T-cell (primary cell): ENCODE data around the gene CFAP54. TPM values are rescaled to one million over a fixed set of nuclear protein-coding genes. Genes with fewer than 3 reads are reported as not detected.
A peak's percentile ranks its signal among the peaks of the same experiment; 100 is the strongest.

Experiments
- ATAC-seq, 4 experiments: fragments of 200-7000 bp in 3 of 4; fragments of 150-1000 bp in 1 of 4; cut with Tn5 transposase; replicated peaks in 1 of 4; 1 replicate in 3 of 4; 2 replicates in 1 of 4; pipeline ENCODE4 v1.10.0; 2021; ENCODE audit warnings: moderate library complexity in 3 of 4, mild to moderate bottlenecking in 2 of 4, moderate number of reproducible peaks in 1 of 4
- CTCF ChIA-PET, 2 donors: fragments of 300-600 bp; sonication (Branson Sonifier 250); formaldehyde crosslinking; loops; one replicate each; lab custom pipeline; 2022; ENCODE audit warnings: antibody characterized with exemption in 2 of 2; lab: Charles Lee
- POLR2A ChIA-PET, 2 donors: fragments of 300-600 bp; sonication (Branson Sonifier 250); formaldehyde crosslinking; loops; one replicate each; lab custom pipeline; 2022; ENCODE audit warnings: antibody characterized with exemption in 2 of 2; lab: Charles Lee
- DNase-seq, 35 experiments: peaks; one replicate each; pipeline versions ENCODE4 v3.0.0 to v3.0.0-alpha.2; 2013 to 2023
- H3K27ac ChIP-seq: one replicate; pipeline ENCODE4 v1.5.1; 2013; ENCODE audit warnings: low read length
- H3K27me3 ChIP-seq, 2 experiments: replicated peaks in 1 of 2; 1 replicate in 1 of 2; 2 replicates in 1 of 2; pipeline versions ENCODE4 v1.6.1 to v1.7.0; 2013; ENCODE audit warnings: low read length in 1 of 2, mixed read lengths in 1 of 2; ENCODE audit not compliant: control insufficient read depth in 2 of 2, insufficient read depth in 2 of 2; ENCODE audit errors: extremely low read depth in 1 of 2
- H3K36me3 ChIP-seq, 2 donors: 1 replicate in 1 of 2; 2 replicates in 1 of 2; pipeline versions ENCODE4 v1.6.1 to v1.7.0; 2013; ENCODE audit warnings: low read length in 1 of 2; ENCODE audit not compliant: control insufficient read depth in 2 of 2, insufficient read depth in 1 of 2; ENCODE audit errors: extremely low read depth in 1 of 2
- H3K4me1 ChIP-seq, 2 experiments: 1 replicate in 1 of 2; 2 replicates in 1 of 2; pipeline versions ENCODE4 v1.6.1 to v1.7.0; 2013; ENCODE audit warnings: low read length in 2 of 2, mixed read lengths in 1 of 2; ENCODE audit not compliant: insufficient read depth in 2 of 2, control insufficient read depth in 1 of 2; ENCODE audit errors: extremely low read depth in 1 of 2
- H3K4me3 ChIP-seq, 2 donors: 1 replicate in 1 of 2; 2 replicates in 1 of 2; pipeline versions ENCODE4 v1.5.1 to v1.7.0; 2013; ENCODE audit warnings: mild to moderate bottlenecking in 2 of 2, low read length in 1 of 2, moderate library complexity in 1 of 2; ENCODE audit not compliant: control insufficient read depth in 1 of 2; ENCODE audit errors: extremely low read depth in 1 of 2
- H3K9me3 ChIP-seq: 2 replicates; pipeline ENCODE4 v1.7.0; 2013
- H3K27ac Mint-ChIP-seq, 2 donors: one replicate each; pipeline ENCODE4 v1.8.0; 2020 to 2021; ENCODE audit warnings: mild to moderate bottlenecking in 2 of 2, mixed read lengths in 2 of 2
- H3K27me3 Mint-ChIP-seq, 2 donors: one replicate each; pipeline ENCODE4 v1.8.0; 2021 to 2022; ENCODE audit warnings: mixed read lengths in 2 of 2
- H3K36me3 Mint-ChIP-seq: one replicate; pipeline ENCODE4 v1.8.0; 2021; ENCODE audit warnings: mixed read lengths
- H3K4me1 Mint-ChIP-seq, 3 donors: one replicate each; pipeline ENCODE4 v1.8.0; 2020 to 2022; ENCODE audit warnings: mixed read lengths in 3 of 3, mild to moderate bottlenecking in 1 of 3
- H3K4me3 Mint-ChIP-seq, 3 donors: one replicate each; pipeline ENCODE4 v1.8.0; 2020 to 2022; ENCODE audit warnings: mild to moderate bottlenecking in 3 of 3, mixed read lengths in 3 of 3, moderate library complexity in 3 of 3
- H3K9me3 Mint-ChIP-seq, 3 donors: one replicate each; pipeline ENCODE4 v1.8.0; 2020 to 2022; ENCODE audit warnings: mixed read lengths in 3 of 3
- WGBS: methylation state at CpG from one replicate; pipeline ENCODE4 v1.1.5; 2013; ENCODE audit warnings: missing lambda C conversion rate; ENCODE audit not compliant: insufficient coverage; 5-methylcytosine and 5-hydroxymethylcytosine counted together
- total RNA-seq, 35 experiments: library from RNA in 6 of 35; stranded (reverse) in 6 of 35; fragments of 120-200 nt in 1 of 35; gene quantifications; one replicate each; pipeline versions ENCODE4 v1.2.1 to v1.2.4 and lab custom pipeline; 2013 to 2026

The CFAP54 gene
- total RNA-seq, 5 donors from 2014 or later (not counting 1 experiment from before 2014, with no cell fraction given): 0.47 to 0.95 (median 0.90) TPM

DNA sequence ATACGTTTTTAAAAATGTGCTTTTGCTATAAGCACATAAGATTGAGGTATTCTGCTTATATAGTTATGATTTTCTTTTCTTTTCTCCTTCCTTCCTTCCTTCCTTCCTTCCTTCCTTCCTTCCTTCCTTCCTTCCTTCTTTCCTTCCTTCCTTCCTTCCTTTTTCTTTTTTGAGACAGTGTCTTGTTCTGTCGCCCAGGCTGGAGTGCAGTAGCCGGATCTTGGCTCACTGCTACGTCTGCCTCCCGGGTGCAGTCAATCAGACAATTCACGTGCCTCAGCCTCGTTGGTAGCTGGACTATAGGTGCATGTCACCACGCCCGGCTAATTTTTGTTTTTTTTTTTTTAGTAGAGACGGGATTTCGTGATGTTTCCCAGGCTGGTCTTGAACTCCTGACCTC, 5.8 kb downstream of the CFAP54 start:
- POLR2A ChIA-PET: interaction anchor here (0.6 to 0.9 kb wide), 3 partner anchors 10 to 300 kb away, joined by 3 to 6 read pairs (median 4); no protein-coding TSS in a partner anchor
- no peaks in the 10 kb centered on the region for H3K36me3 ChIP-seq

DNA sequence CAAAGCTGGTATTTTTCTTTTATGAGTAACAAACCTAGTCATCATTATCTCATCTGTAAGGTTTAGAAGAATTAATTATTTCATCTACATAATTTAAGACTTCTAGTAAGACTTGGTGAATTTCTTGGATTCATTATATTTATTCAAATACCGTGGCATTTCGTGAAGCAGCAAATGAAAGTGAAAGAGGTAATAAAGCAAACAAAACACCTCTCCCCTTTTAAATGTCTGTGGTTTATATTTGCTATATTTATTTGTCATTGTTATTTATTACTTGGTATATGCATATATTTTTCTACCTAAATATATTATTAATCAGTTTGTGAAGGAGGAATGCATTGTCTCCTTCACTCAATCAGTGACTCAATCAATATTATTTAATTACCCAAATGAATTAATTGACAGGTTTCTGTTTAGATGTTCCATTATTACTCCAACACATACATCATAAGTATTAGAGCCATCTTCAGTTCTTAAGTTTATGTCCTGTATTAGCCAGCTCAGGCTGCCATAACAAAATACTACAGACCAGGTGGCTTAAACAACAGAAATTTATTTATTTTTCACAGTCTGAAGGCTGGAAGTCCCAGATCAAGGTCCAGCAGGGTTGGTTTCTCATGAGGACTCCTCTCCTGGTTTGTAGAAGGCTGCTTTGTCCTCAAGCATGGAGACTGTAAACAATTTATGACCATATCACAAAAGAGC, 6.6 kb downstream of the CFAP54 start:
- no peaks in the 10 kb centered on the region for H3K9me3 Mint-ChIP-seq
- H3K27ac ChIP-seq: no peak overlapping the region
- no peak for ATAC-seq
- H3K27me3 ChIP-seq: no peaks in the 10 kb centered on the region
- peak overlapping the region; percentile 5 to 56 for H3K27ac Mint-ChIP-seq
- peak overlapping the region in 2 of 3 donors; percentile 9 to 43 for H3K4me3 Mint-ChIP-seq
- no CpG with 5 or more reads among the region's 2 CpGs for WGBS
- H3K4me3 ChIP-seq: no peak overlapping the region
- H3K4me1 Mint-ChIP-seq: peaks cover 27 to 42% (median 28%) of the 10 kb centered on the region in 3 donors
- ChIA-PET CTCF (interaction anchor here in 1 of 2 donors (1.0 to 1.2 kb wide), 2 partner anchors 9 to 21 kb away, joined by 4 to 6 read pairs; no protein-coding TSS in a partner anchor), POLR2A (interaction anchor here (0.5 to 0.9 kb wide), 4 partner anchors 11 to 301 kb away, joined by 3 to 6 read pairs (median 4); no protein-coding TSS in a partner anchor)
- no peaks in the 10 kb centered on the region for H3K9me3 ChIP-seq
- no peaks in the 10 kb centered on the region for H3K36me3 ChIP-seq
- H3K27me3 Mint-ChIP-seq: no peaks in the 10 kb centered on the region
- peaks cover 3 to 13% of the 10 kb centered on the region in 2 experiments for H3K4me1 ChIP-seq
- peak in 1 of 35 experiments; percentile 34 for DNase-seq
- no peaks in the 10 kb centered on the region for H3K36me3 Mint-ChIP-seq

More for the DNA sequence above, 5.8 kb downstream of the CFAP54 start:
- no peak overlapping the region for H3K4me3 ChIP-seq
- H3K4me1 ChIP-seq: peaks cover 0 to 8% of the 10 kb centered on the region in 2 experiments
- no peak for DNase-seq
- peaks cover 18 to 34% (median 21%) of the 10 kb centered on the region in 3 donors for H3K4me1 Mint-ChIP-seq
- no peak for ATAC-seq
- H3K36me3 Mint-ChIP-seq: no peaks in the 10 kb centered on the region
- no peaks in the 10 kb centered on the region for H3K27me3 Mint-ChIP-seq
- H3K9me3 ChIP-seq: no peaks in the 10 kb centered on the region
- no peak overlapping the region for H3K27ac Mint-ChIP-seq
- no peak overlapping the region for H3K27ac ChIP-seq
- WGBS: 83% methylated on average over 5 of the region's 11 CpGs
- H3K4me3 Mint-ChIP-seq: no peak overlapping the region
- H3K27me3 ChIP-seq: no peaks in the 10 kb centered on the region
- no peaks in the 10 kb centered on the region for H3K9me3 Mint-ChIP-seq
- CTCF ChIA-PET: interaction anchor here (0.6 to 1.2 kb wide), 4 partner anchors 9 to 280 kb away, joined by 3 to 6 read pairs (median 4); no protein-coding TSS in a partner anchor

DNA sequence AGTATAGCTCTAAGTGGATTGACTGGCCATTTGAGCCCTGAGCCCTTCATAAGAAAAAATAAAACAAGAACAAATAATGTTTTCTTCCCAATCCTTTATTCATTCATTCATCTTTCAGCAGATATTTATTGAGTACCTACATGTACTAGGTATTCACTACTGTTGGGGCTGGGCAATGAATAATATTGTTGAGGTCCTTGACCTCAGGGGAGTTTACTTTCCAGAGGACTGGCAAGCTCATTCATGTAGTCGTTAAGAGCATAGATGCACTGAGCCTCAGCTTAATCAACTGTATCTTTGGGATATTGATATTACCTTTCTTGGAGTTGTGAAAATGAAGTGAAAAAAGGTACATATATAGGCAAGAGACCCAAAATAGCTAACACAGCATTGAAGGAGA, 7.6 kb downstream of the CFAP54 start:
- POLR2A ChIA-PET: interaction anchor here in 1 of 2 donors (0.9 to 1.1 kb wide), 2 partner anchors 96 to 98 kb away, joined by 3 to 5 read pairs; no protein-coding TSS in a partner anchor
- CTCF ChIA-PET: interaction anchor here in 1 of 2 donors (1.5 kb wide), 1 partner anchor 20 kb away, joined by 9 read pairs; no protein-coding TSS in a partner anchor
- no peaks in the 10 kb centered on the region for H3K36me3 ChIP-seq
- no peaks in the 10 kb centered on the region for H3K9me3 ChIP-seq
- no peaks in the 10 kb centered on the region for H3K36me3 Mint-ChIP-seq
- H3K4me1 ChIP-seq: peaks cover 11 to 19% of the 10 kb centered on the region in 2 experiments
- no peaks in the 10 kb centered on the region for H3K27me3 Mint-ChIP-seq
- no peaks in the 10 kb centered on the region for H3K27me3 ChIP-seq
- H3K9me3 Mint-ChIP-seq: no peaks in the 10 kb centered on the region
- peaks cover 36 to 52% (median 38%) of the 10 kb centered on the region in 3 donors for H3K4me1 Mint-ChIP-seq
- no CpG with 5 or more reads among the region's 1 CpG for WGBS
- no peak overlapping the region for H3K4me3 ChIP-seq
- peak overlapping the region in 1 of 2 donors; percentile 5 for H3K27ac Mint-ChIP-seq
- no peak overlapping the region for H3K27ac ChIP-seq
- no peak for DNase-seq
- no peak overlapping the region for H3K4me3 Mint-ChIP-seq
- ATAC-seq: no peak

DNA sequence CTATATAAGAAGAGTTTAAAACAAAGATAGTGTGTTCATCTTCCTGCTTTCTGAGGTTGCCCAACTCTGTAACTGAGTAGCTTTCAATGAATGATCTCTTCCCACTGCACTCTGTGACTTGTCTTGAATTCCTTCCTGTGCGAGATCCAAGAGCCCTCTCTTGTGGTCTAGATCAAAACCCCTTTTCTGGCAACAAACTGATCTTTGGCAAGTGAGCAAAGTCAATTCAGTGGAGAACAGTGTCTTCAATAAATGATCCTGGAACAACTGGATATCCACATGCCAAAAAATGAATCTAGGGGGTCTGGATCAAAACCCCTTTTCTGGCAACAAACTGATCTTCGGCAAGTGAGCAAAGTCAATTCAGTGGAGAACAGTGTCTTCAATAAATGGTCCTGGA, 8.5 kb downstream of the CFAP54 start:
- peaks cover 43 to 59% (median 44%) of the 10 kb centered on the region in 3 donors for H3K4me1 Mint-ChIP-seq
- no peaks in the 10 kb centered on the region for H3K36me3 ChIP-seq
- H3K4me3 ChIP-seq: no peak overlapping the region
- no peak overlapping the region for H3K27ac ChIP-seq
- H3K4me3 Mint-ChIP-seq: no peak overlapping the region
- H3K4me1 ChIP-seq: peaks cover 16 to 27% of the 10 kb centered on the region in 2 experiments
- ChIA-PET POLR2A (interaction anchor here in 1 of 2 donors (0.9 kb wide), 1 partner anchor 97 kb away, joined by 5 read pairs; no protein-coding TSS in a partner anchor), CTCF (interaction anchor here (0.6 to 1.5 kb wide), 3 partner anchors 19 to 1197 kb away, joined by 3 to 9 read pairs (median 4); no protein-coding TSS in a partner anchor)
- no peaks in the 10 kb centered on the region for H3K36me3 Mint-ChIP-seq
- H3K9me3 ChIP-seq: no peaks in the 10 kb centered on the region
- no peaks in the 10 kb centered on the region for H3K27me3 Mint-ChIP-seq
- WGBS: 86% methylated on average over 1 of the region's 2 CpGs
- peak overlapping the region; percentile 2 to 13 for H3K27ac Mint-ChIP-seq
- DNase-seq (no peak), ATAC-seq (no peak)
- H3K27me3 ChIP-seq: no peaks in the 10 kb centered on the region
- H3K9me3 Mint-ChIP-seq: no peaks in the 10 kb centered on the region

DNA sequence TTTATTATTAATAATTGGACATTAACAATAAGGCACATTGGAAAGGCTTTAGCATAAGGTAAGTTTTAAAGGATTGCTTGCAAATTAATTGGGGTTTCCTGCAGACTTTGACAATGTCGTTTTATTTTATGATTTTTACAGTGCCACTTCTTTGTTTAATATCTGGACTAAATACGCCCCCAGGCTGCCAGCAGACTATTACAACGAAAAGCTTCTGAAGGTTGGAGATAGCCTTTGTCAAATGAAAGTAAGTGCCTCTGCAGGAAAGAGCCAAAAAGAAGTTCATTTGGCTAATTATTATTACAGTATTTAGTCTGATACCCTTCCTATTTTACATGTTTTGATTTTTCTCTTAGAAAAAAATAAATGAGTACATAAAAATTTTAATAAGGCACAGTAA, 11.3 kb downstream of the CFAP54 start:
- Histone ChIP-seq H3K9me3 (no peaks in the 10 kb centered on the region), H3K27me3 (no peaks in the 10 kb centered on the region), H3K36me3 (no peaks in the 10 kb centered on the region), H3K4me3 (no peak overlapping the region), H3K4me1 (peaks cover 16 to 22% of the 10 kb centered on the region in 2 experiments), H3K27ac (peak overlapping the region; percentile 80)
- POLR2A ChIA-PET: no interaction called here
- CTCF ChIA-PET: interaction anchor here in 1 of 2 donors (1.7 kb wide), 1 partner anchor 16 kb away, joined by 5 read pairs; no protein-coding TSS in a partner anchor
- DNase-seq: peak in 1 of 35 experiments; percentile 34
- H3K36me3 Mint-ChIP-seq: no peaks in the 10 kb centered on the region
- H3K4me1 Mint-ChIP-seq: peaks cover 48 to 61% (median 52%) of the 10 kb centered on the region in 3 donors
- ATAC-seq: peak in 1 of 4 experiments; percentile 15
- H3K4me3 Mint-ChIP-seq: peak overlapping the region in 2 of 3 donors; percentile 43 to 46
- H3K27me3 Mint-ChIP-seq: no peaks in the 10 kb centered on the region
- peak overlapping the region; percentile 95 to 98 for H3K27ac Mint-ChIP-seq
- H3K9me3 Mint-ChIP-seq: no peaks in the 10 kb centered on the region
- WGBS: no CpG with 5 or more reads among the region's 3 CpGs
